Chondrocyte (in vitro differentiated cells): ENCODE data around the gene MUC5AC. TPM values are rescaled to one million over a fixed set of nuclear protein-coding genes. Genes with fewer than 3 reads are reported as not detected.

Experiments
- DNase-seq: peaks from one replicate; pipeline ENCODE4 v3.0.0; 2021; ENCODE audit warnings: mixed read lengths, low spot score
- H3K27ac Mint-ChIP-seq: one replicate; pipeline ENCODE4 v1.8.0; 2021; ENCODE audit warnings: mild to moderate bottlenecking, moderate library complexity, mixed read lengths; ENCODE audit not compliant: unreplicated experiment
- H3K27me3 Mint-ChIP-seq: 2 replicates; pipeline ENCODE4 v1.8.0; 2021; ENCODE audit warnings: low read depth, mixed read lengths
- H3K36me3 Mint-ChIP-seq: 2 replicates; pipeline ENCODE4 v1.8.0; 2021; ENCODE audit warnings: low read depth, mixed read lengths
- H3K4me1 Mint-ChIP-seq: 2 replicates; pipeline ENCODE4 v1.8.0; 2021; ENCODE audit warnings: low read depth, mild to moderate bottlenecking, mixed read lengths
- H3K4me3 Mint-ChIP-seq: one replicate; pipeline ENCODE4 v1.8.0; 2021; ENCODE audit warnings: mild to moderate bottlenecking, moderate library complexity, mixed read lengths; ENCODE audit not compliant: unreplicated experiment
- H3K9me3 Mint-ChIP-seq: 2 replicates; pipeline ENCODE4 v1.8.0; 2021; ENCODE audit warnings: low read depth, mixed read lengths
- CTCF ChIP-seq: fragments of 200-600 bp; sonication (generic); IDR thresholded peaks from 2 replicates; pipeline ENCODE4 v1.5.0; 2021; ENCODE audit warnings: antibody characterized with exemption, mild to moderate bottlenecking, moderate library complexity
- total RNA-seq: library from RNA; stranded (reverse); gene quantifications from 3 replicates; pipeline ENCODE4 v1.2.1, GENCODE V29; 2021

MUC5AC gene
- total RNA-seq, 1 donor from 2014 or later, result not detected

GRCh38 chr11:1175461-1176223 lies 17.9 kb downstream of the MUC5AC start:
- H3K4me1 Mint-ChIP-seq, result no peaks in the 10 kb centered on the region
- H3K4me3 Mint-ChIP-seq, result no peak overlapping the region
- DNase-seq, result no peak
- TF ChIP-seq CTCF, result no peak
- no peaks in the 10 kb centered on the region for H3K27me3 Mint-ChIP-seq
- peaks cover 7% of the 10 kb centered on the region for H3K9me3 Mint-ChIP-seq
- no peak overlapping the region for H3K27ac Mint-ChIP-seq
- no peaks in the 10 kb centered on the region for H3K36me3 Mint-ChIP-seq

- Mint-ChIP-seq H3K9me3 (peaks cover 3% of the 10 kb centered on the region), H3K4me3 (no peak overlapping the region), H3K36me3 (no peaks in the 10 kb centered on the region), H3K27ac (no peak overlapping the region), H3K27me3 (no peaks in the 10 kb centered on the region), H3K4me1 (no peaks in the 10 kb centered on the region)
- no peak for TF ChIP-seq CTCF
- no peak for DNase-seq
Observed at GRCh38 chr11:1176224-1177019, 18.7 kb downstream of the MUC5AC start.

GRCh38 chr11:1177020-1177770 lies 19.4 kb downstream of the MUC5AC start:
- Mint-ChIP-seq H3K4me3 (no peak overlapping the region), H3K36me3 (no peaks in the 10 kb centered on the region), H3K4me1 (no peaks in the 10 kb centered on the region), H3K9me3 (no peaks in the 10 kb centered on the region), H3K27me3 (no peaks in the 10 kb centered on the region), H3K27ac (no peak overlapping the region)
- TF ChIP-seq CTCF, result no peak
- DNase-seq, result peak; percentile 78

GRCh38 chr11:1177771-1178090 lies 20.0 kb downstream of the MUC5AC start:
- Mint-ChIP-seq H3K4me3 (no peak overlapping the region), H3K9me3 (no peaks in the 10 kb centered on the region), H3K27me3 (no peaks in the 10 kb centered on the region), H3K27ac (no peak overlapping the region), H3K4me1 (no peaks in the 10 kb centered on the region), H3K36me3 (no peaks in the 10 kb centered on the region)
- DNase-seq, result peak; percentile 75
- TF ChIP-seq CTCF, result no peak

- no peak overlapping the region for H3K27ac Mint-ChIP-seq
- H3K4me1 Mint-ChIP-seq, result no peaks in the 10 kb centered on the region
- no peak overlapping the region for H3K4me3 Mint-ChIP-seq
- no peaks in the 10 kb centered on the region for H3K27me3 Mint-ChIP-seq
- no peaks in the 10 kb centered on the region for H3K36me3 Mint-ChIP-seq
- DNase-seq, result peak; percentile 89
- no peak for TF ChIP-seq CTCF
- no peaks in the 10 kb centered on the region for H3K9me3 Mint-ChIP-seq
Observed at GRCh38 chr11:1178201-1178885, 20.6 kb downstream of the MUC5AC start.
